Fibroblast of peridontal ligament (primary cell): ENCODE data around the gene P2RY10.
"Not testable (repeated sequence)": the region's sequence is repeated elsewhere in the genome, so short reads cannot be mapped to it uniquely, and the experiment has no call there.

Experiments
- DNase-seq: peaks from one replicate; pipeline ENCODE4 v3.0.0-alpha.2; 2010; ENCODE audit errors: extremely low read depth

The P2RY10 gene, protein sequence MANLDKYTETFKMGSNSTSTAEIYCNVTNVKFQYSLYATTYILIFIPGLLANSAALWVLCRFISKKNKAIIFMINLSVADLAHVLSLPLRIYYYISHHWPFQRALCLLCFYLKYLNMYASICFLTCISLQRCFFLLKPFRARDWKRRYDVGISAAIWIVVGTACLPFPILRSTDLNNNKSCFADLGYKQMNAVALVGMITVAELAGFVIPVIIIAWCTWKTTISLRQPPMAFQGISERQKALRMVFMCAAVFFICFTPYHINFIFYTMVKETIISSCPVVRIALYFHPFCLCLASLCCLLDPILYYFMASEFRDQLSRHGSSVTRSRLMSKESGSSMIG

GRCh38 chrX:78945186-78945912, at the start of gene P2RY10:
TSS of gene P2RY10 (plus strand) at chrX:78945391. CDS start at chrX:78960521, 15,130 bp downstream.
- no peak for DNase-seq

DNA sequence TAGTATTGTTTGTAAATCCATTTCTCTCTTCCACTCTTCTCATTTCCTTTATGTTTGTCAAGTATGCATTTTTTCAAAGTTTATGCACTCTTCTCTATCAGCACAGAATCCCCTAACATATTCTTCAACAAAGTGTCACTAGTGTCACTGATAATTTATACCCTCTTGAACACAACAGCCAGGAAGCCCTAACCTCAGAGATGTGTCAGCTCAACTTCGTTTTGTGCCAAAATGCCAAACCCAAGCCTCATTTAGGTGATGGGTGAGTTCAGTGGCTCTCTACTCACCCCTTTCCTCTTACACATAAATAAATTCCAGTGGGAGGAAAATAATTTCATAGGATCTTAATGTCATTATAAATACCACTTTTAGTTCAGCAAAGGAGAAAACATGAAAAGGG, 22.4 kb upstream of the P2RY10 start:
- no peak for DNase-seq

GRCh38 chrX:78923198-78924015, 21.8 kb upstream of the P2RY10 start:
- DNase-seq: no peak

GRCh38 chrX:78931814-78932213, 13.4 kb upstream of the P2RY10 start:
- no peak for DNase-seq

DNA sequence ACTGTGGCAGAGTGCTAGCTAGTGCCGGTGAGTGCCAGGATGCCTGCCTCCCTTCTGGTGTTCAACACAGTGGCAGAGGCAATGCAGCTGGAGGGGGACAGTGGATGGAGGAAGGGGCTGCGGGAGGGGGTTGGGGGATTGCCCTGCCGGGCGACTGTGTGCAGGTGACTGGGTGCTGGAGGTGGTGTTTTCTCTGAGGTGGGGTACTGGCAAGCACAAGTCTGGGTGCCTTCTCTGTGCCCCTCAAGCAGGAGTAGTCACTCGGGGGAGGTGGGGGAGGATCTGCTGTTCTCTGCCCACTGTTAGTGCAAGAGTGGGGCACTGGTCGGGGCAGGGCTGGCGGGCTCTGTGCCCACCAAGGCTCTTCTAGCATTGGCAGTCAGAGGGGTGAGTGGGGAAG, 10.3 kb upstream of the P2RY10 start:
- DNase-seq: no peak

- no peak for DNase-seq
These were observed 840 bp upstream of the P2RY10 start for GRCh38 chrX:78944351-78944750.

GRCh38 chrX:78946178-78946931, 1.2 kb downstream of the P2RY10 start:
- DNase-seq: no peak

- DNase-seq: no peak
These were observed 5.0 kb downstream of the P2RY10 start for GRCh38 chrX:78950009-78950835.

DNA sequence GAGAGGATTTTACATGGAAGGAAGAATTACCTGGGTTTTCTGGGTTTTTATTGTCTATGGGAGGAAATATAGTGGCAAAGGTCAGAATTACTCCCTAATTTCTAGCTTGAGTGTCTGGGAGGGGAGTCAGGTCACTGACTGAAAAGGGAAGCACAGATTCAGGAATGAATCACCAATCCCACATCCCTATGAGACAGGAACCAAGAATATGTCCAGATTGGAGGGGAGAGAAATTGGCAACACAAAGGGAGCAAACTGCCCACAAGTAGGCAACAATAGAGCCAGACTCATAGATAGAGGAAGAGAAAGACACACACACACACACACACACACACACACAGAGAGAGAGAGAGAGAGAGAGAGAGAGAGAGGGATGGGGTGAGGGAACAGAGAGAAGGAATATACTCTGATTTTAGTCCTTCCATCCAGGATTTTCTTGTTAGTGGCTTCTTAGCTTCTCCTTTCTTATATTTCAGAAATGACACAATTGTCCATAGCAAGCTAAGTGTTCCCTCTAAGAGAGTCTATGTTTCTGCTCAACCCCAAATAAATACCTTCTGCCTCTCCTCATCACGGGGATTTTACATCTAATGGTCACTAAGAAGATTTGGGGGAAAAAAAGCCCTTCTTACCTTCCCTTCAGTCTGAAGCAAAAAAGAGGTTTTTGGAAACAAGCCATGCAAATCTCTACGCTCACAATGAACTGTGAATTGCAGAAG, 12.0 kb downstream of the P2RY10 start:
- DNase-seq: no peak

DNA sequence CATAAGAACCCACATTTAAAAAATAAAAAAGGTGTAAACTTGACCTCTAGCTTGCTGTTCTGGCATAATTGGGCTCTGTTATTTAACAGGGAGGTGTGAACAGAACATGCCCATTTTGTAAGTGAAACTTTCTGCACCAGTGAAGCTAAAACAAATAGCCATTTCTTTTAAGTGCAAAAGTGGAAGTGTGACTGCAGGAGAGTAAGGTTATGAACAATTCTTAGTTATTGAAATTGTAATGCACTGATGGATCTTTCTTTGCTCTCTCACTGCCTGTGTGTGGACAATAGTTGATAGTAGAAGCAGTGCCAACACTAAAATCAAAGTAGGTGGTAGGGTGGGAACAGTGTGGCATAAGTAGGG, 12.6 kb downstream of the P2RY10 start:
- DNase-seq: no peak

GRCh38 chrX:78958419-78959116, 13.4 kb downstream of the P2RY10 start:
- no peak for DNase-seq

DNA sequence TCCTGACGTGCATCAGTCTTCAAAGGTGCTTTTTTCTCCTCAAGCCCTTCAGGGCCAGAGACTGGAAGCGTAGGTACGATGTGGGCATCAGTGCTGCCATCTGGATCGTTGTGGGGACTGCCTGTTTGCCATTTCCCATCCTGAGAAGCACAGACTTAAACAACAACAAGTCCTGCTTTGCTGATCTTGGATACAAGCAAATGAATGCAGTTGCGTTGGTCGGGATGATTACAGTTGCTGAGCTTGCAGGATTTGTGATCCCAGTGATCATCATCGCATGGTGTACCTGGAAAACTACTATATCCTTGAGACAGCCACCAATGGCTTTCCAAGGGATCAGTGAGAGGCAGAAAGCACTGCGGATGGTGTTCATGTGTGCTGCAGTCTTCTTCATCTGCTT, 15.7 kb downstream of the P2RY10 start:
- no peak for DNase-seq

- no peak for DNase-seq
These were observed 19.4 kb downstream of the P2RY10 start for GRCh38 chrX:78964598-78964997.

DNA sequence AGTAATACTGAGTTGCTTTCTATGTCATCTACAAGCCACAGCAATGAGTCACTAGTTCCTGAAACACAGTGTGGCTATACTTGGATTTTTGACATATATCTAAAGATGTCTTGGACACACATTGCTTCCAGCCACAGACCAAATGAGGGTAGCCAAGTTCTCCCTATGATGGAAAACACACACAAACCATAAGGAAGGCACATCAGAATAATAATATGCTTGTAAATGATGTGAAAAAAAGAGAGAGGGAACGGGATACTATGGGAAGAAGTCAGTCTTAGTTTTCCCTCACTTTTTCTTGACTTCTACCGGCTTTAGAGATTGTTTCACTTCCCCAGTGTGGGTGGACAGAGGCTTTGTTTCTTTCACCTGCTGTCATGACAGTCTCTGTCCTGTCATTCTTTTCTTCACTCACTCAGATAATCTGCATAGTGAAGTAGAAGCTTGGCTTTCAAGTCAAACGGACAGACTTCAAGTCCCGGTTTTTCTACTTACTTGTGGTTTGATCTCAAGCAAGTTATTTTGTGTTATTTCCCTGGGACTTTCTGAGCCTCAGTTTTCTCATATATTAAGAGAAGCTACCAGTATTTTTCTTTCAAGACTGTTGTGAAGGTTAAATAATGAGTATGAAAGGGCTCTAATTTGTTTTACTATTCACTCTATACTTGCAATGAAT, 34.7 kb downstream of the P2RY10 start:
- no peak for DNase-seq

- DNase-seq: no peak
These were observed 44.2 kb downstream of the P2RY10 start for GRCh38 chrX:78989349-78989748.

DNA sequence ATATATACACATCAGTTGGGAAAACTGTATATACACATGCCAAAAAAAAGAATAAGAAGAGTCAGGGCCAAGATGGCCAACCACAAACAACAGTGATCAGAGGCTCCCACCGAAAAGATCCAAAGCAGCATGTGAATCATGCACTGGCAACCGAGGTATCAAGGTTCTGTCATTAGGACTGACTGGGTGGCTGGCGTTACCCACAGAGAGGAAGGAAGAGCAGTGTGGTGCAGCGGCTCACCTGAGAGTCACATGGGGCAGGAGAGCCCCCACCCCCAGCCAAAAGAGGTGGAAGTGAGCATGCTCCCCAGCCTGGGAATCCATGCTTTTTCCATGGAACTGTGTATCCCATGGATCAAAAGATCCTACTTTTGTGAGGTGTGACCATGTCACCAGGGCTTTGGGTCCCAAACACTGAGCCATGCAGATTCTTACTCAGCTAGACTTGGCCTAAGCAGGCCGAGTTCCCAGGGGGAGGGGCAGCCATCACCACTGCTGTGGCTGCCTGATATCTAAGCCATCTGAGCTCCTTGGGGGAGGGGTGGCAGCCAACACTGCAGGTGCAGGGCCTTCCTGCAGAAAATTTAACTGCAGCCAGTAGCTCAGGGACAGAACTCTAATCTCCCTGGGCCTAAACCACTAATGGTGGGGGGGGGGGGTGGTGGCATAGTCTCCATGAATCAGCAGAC, 52.8 kb downstream of the P2RY10 start:
- DNase-seq: no peak

DNA sequence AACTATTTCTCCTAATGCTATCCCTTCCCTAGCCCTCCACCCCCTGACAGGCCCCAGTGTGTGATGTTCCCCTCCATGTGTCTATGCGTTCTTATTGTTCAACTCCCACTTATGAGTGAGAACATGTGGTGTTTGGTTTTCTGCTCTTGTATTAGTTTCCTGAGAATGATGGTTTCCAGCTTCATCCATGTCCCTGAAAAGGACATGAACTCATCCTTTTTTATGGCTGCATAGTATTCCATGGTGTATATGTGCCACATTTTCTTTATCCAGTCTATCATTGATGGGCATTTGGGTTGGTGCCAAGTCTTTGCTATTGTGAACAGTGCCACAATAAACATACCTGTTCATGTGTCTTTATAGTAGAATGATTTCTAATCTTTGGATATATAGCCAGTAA, 62.3 kb downstream of the P2RY10 start:
- not testable (repeated sequence) for DNase-seq
